GM23338 (cell line): ENCODE results near the gene AKNAD1. TPM values are rescaled to one million over a fixed set of nuclear protein-coding genes. Genes with fewer than 3 reads are reported as not detected.

ENCODE experiments used
- ATAC-seq: fragments of 200-7000 bp; cut with Tn5 transposase; 3 replicates; pipeline ENCODE4 v1.9.1; 2020
- DNase-seq: peaks from one replicate; pipeline ENCODE4 v3.0.0-alpha.2; 2015; ENCODE audit warnings: low spot score
- H2AFZ ChIP-seq: fragments of 200-600 bp; sonication (generic); 2 replicates; pipeline ENCODE4 v1.8.0; 2016; ENCODE audit warnings: antibody characterized with exemption, mild to moderate bottlenecking, moderate library complexity
- H3F3A ChIP-seq: fragments of 200-600 bp; sonication (generic); replicated peaks from 2 replicates; pipeline ENCODE4 v1.8.0; 2017; ENCODE audit warnings: antibody characterized with exemption, mixed run types, low read depth
- H3K27ac ChIP-seq: fragments of 200-600 bp; sonication (generic); 2 replicates; pipeline ENCODE4 v1.6.1; 2016; ENCODE audit warnings: low read depth
- H3K27me3 ChIP-seq: fragments of 200-600 bp; sonication (generic); 2 replicates; pipeline ENCODE4 v1.8.0; 2016; ENCODE audit warnings: mild to moderate bottlenecking, mixed run types, moderate library complexity; ENCODE audit not compliant: insufficient read depth
- H3K36me3 ChIP-seq: fragments of 200-600 bp; sonication (generic); 2 replicates; pipeline ENCODE4 v1.8.0; 2016; ENCODE audit warnings: mild to moderate bottlenecking; ENCODE audit not compliant: insufficient read depth
- H3K4me1 ChIP-seq: fragments of 200-600 bp; sonication (generic); 2 replicates; pipeline ENCODE4 v1.8.0; 2016; ENCODE audit warnings: mild to moderate bottlenecking, moderate library complexity; ENCODE audit not compliant: insufficient read depth
- H3K4me2 ChIP-seq: fragments of 200-600 bp; sonication (generic); 2 replicates; pipeline ENCODE4 v1.7.1; 2017; ENCODE audit warnings: mixed run types
- H3K4me3 ChIP-seq: fragments of 200-600 bp; sonication (generic); 2 replicates; pipeline ENCODE4 v1.6.1; 2016; ENCODE audit warnings: mixed run types
- H3K79me2 ChIP-seq: fragments of 200-600 bp; sonication (generic); replicated peaks from 2 replicates; pipeline ENCODE4 v1.8.0; 2017; ENCODE audit warnings: mild to moderate bottlenecking; ENCODE audit not compliant: insufficient read depth
- H3K9me2 ChIP-seq: fragments of 200-600 bp; sonication (generic); 2 replicates; pipeline ENCODE4 v1.8.0; 2017; ENCODE audit not compliant: insufficient read depth
- H4K20me1 ChIP-seq: fragments of 200-600 bp; sonication (generic); replicated peaks from 2 replicates; pipeline ENCODE4 v1.8.0; 2017; ENCODE audit warnings: mild to moderate bottlenecking; ENCODE audit not compliant: insufficient read depth
- H3K27ac Mint-ChIP-seq: 2 replicates; pipeline ENCODE4 v1.8.0; 2020; ENCODE audit warnings: inconsistent platforms, mild to moderate bottlenecking, moderate library complexity, mixed read lengths
- H3K27me3 Mint-ChIP-seq: 3 replicates; pipeline ENCODE4 v1.8.0; 2022; ENCODE audit warnings: low read depth, mild to moderate bottlenecking, moderate library complexity, mixed read lengths, inconsistent platforms; ENCODE audit not compliant: insufficient read depth, poor library complexity
- H3K36me3 Mint-ChIP-seq: 3 replicates; pipeline ENCODE4 v1.8.0; 2021; ENCODE audit warnings: low read depth, mild to moderate bottlenecking, inconsistent platforms, moderate library complexity, mixed read lengths
- H3K4me1 Mint-ChIP-seq: 3 replicates; pipeline ENCODE4 v1.8.0; 2020; ENCODE audit warnings: mild to moderate bottlenecking, inconsistent platforms, mixed read lengths
- H3K4me3 Mint-ChIP-seq: 3 replicates; pipeline ENCODE4 v1.8.0; 2021; ENCODE audit warnings: moderate library complexity, mild to moderate bottlenecking, inconsistent platforms, mixed read lengths
- H3K9me3 Mint-ChIP-seq: 3 replicates; pipeline ENCODE4 v1.8.0; 2020; ENCODE audit warnings: moderate library complexity, mild to moderate bottlenecking, inconsistent platforms, mixed read lengths
- CREB1 ChIP-seq: fragments of 250-450 bp; sonication (Bioruptor Pico); IDR thresholded peaks from 2 replicates; pipeline ENCODE4 v1.5.0; 2020; ENCODE audit warnings: low read depth, mild to moderate bottlenecking, moderate library complexity
- EZH2 ChIP-seq: fragments of 200-600 bp; sonication (generic); IDR thresholded peaks from one replicate; pipeline ENCODE4 v1.8.0; 2017; ENCODE audit warnings: antibody characterized with exemption, mild to moderate bottlenecking, low read depth; ENCODE audit not compliant: unreplicated experiment
- EZH2phosphoT487 ChIP-seq: fragments of 200-600 bp; sonication (generic); IDR thresholded peaks from one replicate; pipeline ENCODE4 v1.8.1; 2018; ENCODE audit warnings: antibody characterized with exemption; ENCODE audit not compliant: unreplicated experiment
- JUNB ChIP-seq: IDR thresholded peaks from one replicate; pipeline ENCODE4 v1.6.1; 2016; ENCODE audit warnings: antibody characterized with exemption; ENCODE audit not compliant: unreplicated experiment
- NANOG ChIP-seq: IDR thresholded peaks from 2 replicates; pipeline ENCODE4 v1.6.1; 2016; ENCODE audit warnings: antibody characterized with exemption, borderline replicate concordance
- STAT1 ChIP-seq: IDR thresholded peaks from one replicate; pipeline ENCODE4 v1.6.1; 2016; ENCODE audit warnings: antibody characterized with exemption; ENCODE audit not compliant: unreplicated experiment
- ZNF114 ChIP-seq: fragments of 250-450 bp; sonication (Bioruptor Pico); IDR thresholded peaks from 2 replicates; pipeline ENCODE4 v1.5.0; 2020; ENCODE audit warnings: mild to moderate bottlenecking, moderate library complexity
- ZNF331 ChIP-seq: fragments of 250-450 bp; sonication (Bioruptor Pico); IDR thresholded peaks from 2 replicates; pipeline ENCODE4 v1.5.0; 2020; ENCODE audit warnings: low read depth, mild to moderate bottlenecking, moderate library complexity
- ZNF462 ChIP-seq: fragments of 250-450 bp; sonication (Bioruptor Pico); IDR thresholded peaks from 2 replicates; pipeline ENCODE4 v1.5.0; 2020; ENCODE audit warnings: mild to moderate bottlenecking, moderate library complexity
- polyA plus RNA-seq: library from polyadenylated mRNA; unstranded; fragments of >200 nt; fragmentation: Nextera tagmentation; extraction: Ambion mirVana; gene quantifications from 2 replicates; pipeline ENCODE4 v1.2.1, GENCODE V29; 2016
- total RNA-seq: library from RNA; depleted of rRNA; stranded (reverse); fragments of >200 nt; shearing (Covaris generic); gene quantifications from 2 replicates; pipeline ENCODE4 v1.2.3, GENCODE V29; 2014
- TF ChIP-seq, protein P1 (sequence below), 2 experiments: fragments of 200-600 bp in 1 of 2; sonication (generic) in 1 of 2; conservative IDR thresholded peaks; 2 replicates each; pipeline versions ENCODE4 v1.5.1 to v1.6.1; 2016 to 2017; ENCODE audit warnings: antibody characterized with exemption in 2 of 2, low read depth in 2 of 2, mild to moderate bottlenecking in 2 of 2, moderate library complexity in 1 of 2
- TF ChIP-seq, protein P2 (sequence below): IDR thresholded peaks from 2 replicates; pipeline ENCODE4 v1.6.1; 2016; ENCODE audit warnings: antibody characterized with exemption

AKNAD1 gene
- total and polyA plus RNA-seq, 2 experiments from 2014 or later, result not detected

GRCh38 chr1:108882837-108883236 is 25.9 kb upstream of the AKNAD1 start (continued):
- TF ChIP-seq ZNF462 (no peak), NANOG (no peak), EZH2phosphoT487 (no peak), STAT1 (no peak), JUNB (no peak)
- TF ChIP-seq, protein P1, sequence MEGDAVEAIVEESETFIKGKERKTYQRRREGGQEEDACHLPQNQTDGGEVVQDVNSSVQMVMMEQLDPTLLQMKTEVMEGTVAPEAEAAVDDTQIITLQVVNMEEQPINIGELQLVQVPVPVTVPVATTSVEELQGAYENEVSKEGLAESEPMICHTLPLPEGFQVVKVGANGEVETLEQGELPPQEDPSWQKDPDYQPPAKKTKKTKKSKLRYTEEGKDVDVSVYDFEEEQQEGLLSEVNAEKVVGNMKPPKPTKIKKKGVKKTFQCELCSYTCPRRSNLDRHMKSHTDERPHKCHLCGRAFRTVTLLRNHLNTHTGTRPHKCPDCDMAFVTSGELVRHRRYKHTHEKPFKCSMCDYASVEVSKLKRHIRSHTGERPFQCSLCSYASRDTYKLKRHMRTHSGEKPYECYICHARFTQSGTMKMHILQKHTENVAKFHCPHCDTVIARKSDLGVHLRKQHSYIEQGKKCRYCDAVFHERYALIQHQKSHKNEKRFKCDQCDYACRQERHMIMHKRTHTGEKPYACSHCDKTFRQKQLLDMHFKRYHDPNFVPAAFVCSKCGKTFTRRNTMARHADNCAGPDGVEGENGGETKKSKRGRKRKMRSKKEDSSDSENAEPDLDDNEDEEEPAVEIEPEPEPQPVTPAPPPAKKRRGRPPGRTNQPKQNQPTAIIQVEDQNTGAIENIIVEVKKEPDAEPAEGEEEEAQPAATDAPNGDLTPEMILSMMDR (conservative IDR thresholded peaks at IDR 0.05; ENCODE audit: low read depth in 2 of 2), result no peak

DNA sequence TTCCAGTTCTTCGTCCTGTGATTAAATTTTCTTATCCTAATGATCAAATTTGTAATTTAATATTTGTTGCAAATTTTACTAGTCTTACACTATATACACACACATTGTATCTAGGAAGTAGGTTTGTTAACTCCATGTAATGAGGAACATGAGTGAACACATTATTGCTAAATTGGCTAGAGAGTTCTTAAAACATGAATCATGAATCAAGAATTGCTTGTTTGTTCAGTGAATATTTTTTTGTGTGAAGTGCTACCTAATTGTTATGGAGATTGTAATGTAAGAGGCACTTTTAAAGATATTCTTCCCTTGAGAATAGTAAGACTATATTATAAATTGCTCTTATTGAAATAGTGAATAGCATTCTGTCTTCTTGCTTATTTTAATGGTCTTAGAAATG is 24.5 kb upstream of the AKNAD1 start:
- H3K36me3 ChIP-seq, result no peaks in the 10 kb centered on the region
- H3K9me2 ChIP-seq, result peaks cover 3% of the 10 kb centered on the region; the same call in 1 of the 2 replicates
- Mint-ChIP-seq H3K27ac (no peak overlapping the region), H3K27me3 (peaks cover 6% of the 10 kb centered on the region), H3K36me3 (no peaks in the 10 kb centered on the region), H3K4me3 (no peak overlapping the region), H3K4me1 (peaks cover 10% of the 10 kb centered on the region; the same call in 2 of the 3 replicates), H3K9me3 (no peaks in the 10 kb centered on the region)
- H2AFZ ChIP-seq, result no peak overlapping the region
- H3K4me2 ChIP-seq, result no peak overlapping the region
- H3F3A ChIP-seq, result 0 out of 2 replicates have a peak, but pooled peaks cover under 1% of the 10 kb centered on the region
- no peak overlapping the region for H3K27ac ChIP-seq
- ATAC-seq, result no peak
- H4K20me1 ChIP-seq, result no peaks in the 10 kb centered on the region
- no peak overlapping the region for H3K4me3 ChIP-seq
- peaks cover 14% of the 10 kb centered on the region for H3K27me3 ChIP-seq
- peaks cover 28% of the 10 kb centered on the region for H3K79me2 ChIP-seq
- no peak for DNase-seq
- peaks cover 5% of the 10 kb centered on the region for H3K4me1 ChIP-seq
- TF ChIP-seq CREB1 (CRISPR knock-in tag), result no peak
- TF ChIP-seq EZH2, result no peak
- TF ChIP-seq, protein P1 (conservative IDR thresholded peaks at IDR 0.05; ENCODE audit: low read depth in 2 of 2), result no peak
- TF ChIP-seq ZNF114 (CRISPR knock-in tag), result no peak
- TF ChIP-seq EZH2phosphoT487, result no peak
- no peak for TF ChIP-seq ZNF331 (CRISPR knock-in tag)
- TF ChIP-seq JUNB, result no peak
- TF ChIP-seq NANOG, result no peak
- TF ChIP-seq, protein P2, sequence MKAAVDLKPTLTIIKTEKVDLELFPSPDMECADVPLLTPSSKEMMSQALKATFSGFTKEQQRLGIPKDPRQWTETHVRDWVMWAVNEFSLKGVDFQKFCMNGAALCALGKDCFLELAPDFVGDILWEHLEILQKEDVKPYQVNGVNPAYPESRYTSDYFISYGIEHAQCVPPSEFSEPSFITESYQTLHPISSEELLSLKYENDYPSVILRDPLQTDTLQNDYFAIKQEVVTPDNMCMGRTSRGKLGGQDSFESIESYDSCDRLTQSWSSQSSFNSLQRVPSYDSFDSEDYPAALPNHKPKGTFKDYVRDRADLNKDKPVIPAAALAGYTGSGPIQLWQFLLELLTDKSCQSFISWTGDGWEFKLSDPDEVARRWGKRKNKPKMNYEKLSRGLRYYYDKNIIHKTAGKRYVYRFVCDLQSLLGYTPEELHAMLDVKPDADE, result no peak
